OCI-LY1 (cell line): ENCODE measurements around the gene GPR171.

Experiments
- CTCF ChIP-seq: fragments of 200-600 bp; sonication (generic), shearing (Covaris generic); IDR thresholded peaks from 2 replicates; pipeline ENCODE4 v1.5.1; 2017; ENCODE audit warnings: mild to moderate bottlenecking, antibody characterized with exemption, low read length, moderate library complexity, mixed read lengths
- EZH2 ChIP-seq: fragments of 200-600 bp; sonication (generic), shearing (Covaris generic); IDR thresholded peaks from 2 replicates; pipeline ENCODE4 v1.8.0; 2017; ENCODE audit warnings: borderline replicate concordance, mixed run types, mild to moderate bottlenecking, antibody characterized with exemption, low read length, moderate library complexity, mixed read lengths

DNA sequence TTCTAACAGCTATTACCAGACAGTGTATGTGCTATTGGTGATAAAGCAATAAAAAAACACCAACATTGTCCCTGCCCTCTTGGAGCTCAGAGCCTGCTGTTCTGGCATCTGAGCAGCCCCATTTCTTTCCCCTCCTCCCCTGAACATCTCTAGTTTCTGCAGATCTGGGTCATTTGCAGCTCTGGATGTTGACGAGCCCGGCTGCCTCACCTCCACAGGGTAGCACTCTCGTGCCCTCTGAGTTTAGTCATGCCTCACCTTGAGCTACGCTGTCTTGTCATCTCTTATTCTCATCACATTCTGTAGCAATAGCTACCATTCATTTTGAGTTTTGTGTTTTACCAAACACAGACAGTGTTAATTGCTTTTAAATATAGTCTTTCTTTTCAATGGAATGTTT is 30.0 kb upstream of the GPR171 start:
- TF ChIP-seq EZH2 (no peak), CTCF (no peak)
